Thyroid gland (tissue), 4 donors: ENCODE results near the gene ANXA2.

Experiments used
- POLR2A ChIP-seq, 2 donors: fragments of 450-650 bp; IDR thresholded peaks; one replicate each; pipeline ENCODE4 v1.6.1; 2017; ENCODE audit warnings: antibody characterized with exemption in 2 of 2, mild to moderate bottlenecking in 2 of 2, moderate library complexity in 1 of 2
- TF ChIP-seq, protein P1 (sequence below), 6 experiments: fragments of 200-600 bp in 3 of 6; fragments of 450-650 bp in 3 of 6; sonication (generic) in 3 of 6; IDR thresholded peaks; one replicate each; pipeline ENCODE4 v1.5.1; 2016 to 2019; ENCODE audit warnings: antibody characterized with exemption in 6 of 6, mild to moderate bottlenecking in 2 of 6, inconsistent platforms in 1 of 6, moderate library complexity in 1 of 6

DNA sequence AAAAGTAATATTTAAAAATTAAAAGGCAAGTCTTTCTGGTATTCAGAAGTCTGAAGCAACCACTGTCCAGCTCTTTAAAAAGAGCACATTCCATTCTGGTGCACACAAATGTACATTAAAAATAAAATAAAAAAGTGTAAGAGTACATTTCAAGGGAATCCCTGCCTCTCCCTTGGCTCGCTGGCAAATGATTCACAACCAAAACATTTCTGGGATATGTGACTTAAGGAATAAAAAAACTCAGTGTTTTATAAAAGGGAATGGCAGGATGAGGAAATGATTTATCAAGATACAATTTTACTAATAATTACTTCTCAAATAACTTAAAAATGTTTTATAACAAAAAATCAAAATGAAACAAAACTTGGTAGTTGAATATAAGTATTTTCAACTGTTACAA, 23.8 kb upstream of the ANXA2 start:
- TF ChIP-seq, protein P1, sequence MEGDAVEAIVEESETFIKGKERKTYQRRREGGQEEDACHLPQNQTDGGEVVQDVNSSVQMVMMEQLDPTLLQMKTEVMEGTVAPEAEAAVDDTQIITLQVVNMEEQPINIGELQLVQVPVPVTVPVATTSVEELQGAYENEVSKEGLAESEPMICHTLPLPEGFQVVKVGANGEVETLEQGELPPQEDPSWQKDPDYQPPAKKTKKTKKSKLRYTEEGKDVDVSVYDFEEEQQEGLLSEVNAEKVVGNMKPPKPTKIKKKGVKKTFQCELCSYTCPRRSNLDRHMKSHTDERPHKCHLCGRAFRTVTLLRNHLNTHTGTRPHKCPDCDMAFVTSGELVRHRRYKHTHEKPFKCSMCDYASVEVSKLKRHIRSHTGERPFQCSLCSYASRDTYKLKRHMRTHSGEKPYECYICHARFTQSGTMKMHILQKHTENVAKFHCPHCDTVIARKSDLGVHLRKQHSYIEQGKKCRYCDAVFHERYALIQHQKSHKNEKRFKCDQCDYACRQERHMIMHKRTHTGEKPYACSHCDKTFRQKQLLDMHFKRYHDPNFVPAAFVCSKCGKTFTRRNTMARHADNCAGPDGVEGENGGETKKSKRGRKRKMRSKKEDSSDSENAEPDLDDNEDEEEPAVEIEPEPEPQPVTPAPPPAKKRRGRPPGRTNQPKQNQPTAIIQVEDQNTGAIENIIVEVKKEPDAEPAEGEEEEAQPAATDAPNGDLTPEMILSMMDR (IDR thresholded peaks at IDR 0.05): no peak
- no peak for TF ChIP-seq POLR2A (IDR thresholded peaks at IDR 0.05)
